B cell (primary cell): Measurements from ENCODE around the gene ECT2. TPM values are rescaled to one million over a fixed set of nuclear protein-coding genes. Genes with fewer than 3 reads are reported as not detected.

Experiments used
- ATAC-seq: fragments of 200-7000 bp; cut with Tn5 transposase; one replicate; pipeline ENCODE4 v1.10.0; 2021; ENCODE audit warnings: low read depth, mild to moderate bottlenecking, moderate number of reproducible peaks, moderate library complexity
- CTCF ChIA-PET: fragments of 350-600 bp; sonication (Branson Sonifier 250); formaldehyde crosslinking; loops from one replicate; lab custom pipeline; 2021; ENCODE audit warnings: antibody characterized with exemption, inconsistent platforms; lab: Charles Lee
- POLR2A ChIA-PET: fragments of 350-600 bp; sonication (Branson Sonifier 250); formaldehyde crosslinking; loops from one replicate; lab custom pipeline; 2021; ENCODE audit warnings: antibody characterized with exemption; lab: Charles Lee
- DNase-seq: peaks from one replicate; pipeline ENCODE4 v3.0.0; 2013
- H2AFZ ChIP-seq: 2 replicates; pipeline ENCODE4 v1.6.1; 2012; ENCODE audit warnings: mild to moderate bottlenecking, low read depth, low read length; ENCODE audit not compliant: insufficient read depth, poor library complexity, severe bottlenecking
- H3K27ac ChIP-seq, 2 donors: 1 replicate in 1 of 2; 2 replicates in 1 of 2; pipeline ENCODE4 v1.5.1; 2012 to 2013; ENCODE audit warnings: low read length in 2 of 2, mild to moderate bottlenecking in 2 of 2, moderate library complexity in 1 of 2
- H3K27me3 ChIP-seq, 4 experiments: fragments of 200-600 bp in 1 of 4; sonication (generic) in 1 of 4; replicated peaks in 1 of 4; 1 replicate in 2 of 4; 2 replicates in 2 of 4; pipeline versions ENCODE4 v1.6.1 to v1.7.0; 2013 to 2016; ENCODE audit warnings: low read length in 3 of 4, mild to moderate bottlenecking in 2 of 4, mixed read lengths in 1 of 4, moderate library complexity in 1 of 4; ENCODE audit not compliant: insufficient read depth in 4 of 4, control insufficient read depth in 3 of 4; ENCODE audit errors: control extremely low read depth in 1 of 4
- H3K36me3 ChIP-seq, 2 experiments: replicated peaks in 1 of 2; 1 replicate in 1 of 2; 2 replicates in 1 of 2; pipeline versions ENCODE4 v1.6.1 to v1.7.1; 2013; ENCODE audit warnings: low read length in 1 of 2; ENCODE audit not compliant: insufficient read depth in 2 of 2, control insufficient read depth in 1 of 2; ENCODE audit errors: control extremely low read depth in 1 of 2, extremely low read depth in 1 of 2
- H3K4me1 ChIP-seq, 2 donors: fragments of 200-600 bp in 1 of 2; sonication (generic) in 1 of 2; 1 replicate in 1 of 2; 2 replicates in 1 of 2; pipeline versions ENCODE4 v1.5.1 to v1.6.1; 2013 to 2017; ENCODE audit warnings: low read length in 2 of 2; ENCODE audit not compliant: control insufficient read depth in 2 of 2, insufficient read depth in 2 of 2
- H3K4me2 ChIP-seq: replicated peaks from 2 replicates; pipeline ENCODE3; 2012; ENCODE audit warnings: mild to moderate bottlenecking, low read depth, low read length; ENCODE audit not compliant: poor library complexity, severe bottlenecking
- H3K4me3 ChIP-seq, 5 experiments: fragments of 200-600 bp in 1 of 5; sonication (generic) in 1 of 5; 1 replicate in 3 of 5; 2 replicates in 2 of 5; pipeline versions ENCODE4 v1.5.1 to v1.7.0; 2011 to 2016; ENCODE audit warnings: low read length in 4 of 5, mild to moderate bottlenecking in 4 of 5, low read depth in 2 of 5, control low read depth in 1 of 5, moderate library complexity in 1 of 5; ENCODE audit not compliant: insufficient read depth in 1 of 5; ENCODE audit errors: control extremely low read depth in 1 of 5, extremely low read depth in 1 of 5
- H3K79me2 ChIP-seq: fragments of 200-600 bp; sonication (generic); one replicate; pipeline ENCODE4 v1.6.0; 2016; ENCODE audit warnings: low read length; ENCODE audit not compliant: control insufficient read depth, insufficient read depth
- H3K9ac ChIP-seq: fragments of 200-600 bp; sonication (generic); 2 replicates; pipeline ENCODE4 v1.6.1; 2017; ENCODE audit warnings: mild to moderate bottlenecking, low read length, moderate library complexity
- H3K9me3 ChIP-seq, 3 donors: one replicate each; pipeline versions ENCODE4 v1.6.1 to v1.7.1; 2013; ENCODE audit warnings: low read length in 2 of 3; ENCODE audit not compliant: control insufficient read depth in 2 of 3, insufficient read depth in 1 of 3; ENCODE audit errors: control extremely low read depth in 1 of 3
- H4K20me1 ChIP-seq: 2 replicates; pipeline ENCODE4 v1.6.0; 2012; ENCODE audit warnings: mild to moderate bottlenecking, low read length; ENCODE audit not compliant: insufficient read depth, control insufficient read depth, poor library complexity, severe bottlenecking
- H3K27ac Mint-ChIP-seq: one replicate; pipeline ENCODE4 v1.8.0; 2021; ENCODE audit warnings: mixed read lengths
- H3K27me3 Mint-ChIP-seq: one replicate; pipeline ENCODE4 v1.8.0; 2021; ENCODE audit warnings: mixed read lengths
- H3K4me1 Mint-ChIP-seq: one replicate; pipeline ENCODE4 v1.8.0; 2021; ENCODE audit warnings: mixed read lengths
- H3K4me3 Mint-ChIP-seq: one replicate; pipeline ENCODE4 v1.8.0; 2021; ENCODE audit warnings: mixed read lengths
- H3K9me3 Mint-ChIP-seq: one replicate; pipeline ENCODE4 v1.8.0; 2022; ENCODE audit warnings: mixed read lengths; ENCODE audit not compliant: insufficient read depth
- CTCF ChIP-seq: fragments of 200-600 bp; IDR thresholded peaks from one replicate; pipeline ENCODE4 v1.8.0; 2022; ENCODE audit warnings: antibody characterized with exemption, mild to moderate bottlenecking
- EZH2 ChIP-seq: IDR thresholded peaks from 2 replicates; pipeline ENCODE4 v1.6.1; 2012; ENCODE audit warnings: borderline replicate concordance, low read depth, mild to moderate bottlenecking, moderate library complexity, low read length; ENCODE audit not compliant: insufficient read depth, poor library complexity, severe bottlenecking
- WGBS: methylation state at CpG from one replicate; pipeline ENCODE4 v1.1.5; 2013; ENCODE audit warnings: missing lambda C conversion rate; ENCODE audit not compliant: insufficient coverage; 5-methylcytosine and 5-hydroxymethylcytosine counted together
- intact Hi-C: fragments of 100-400 bp; cut with micrococcal nuclease; formaldehyde crosslinking; loops from one replicate; pipeline ENCODE4 v1.10.0; 2022
- polyA plus RNA-seq: library from polyadenylated mRNA; depleted of rRNA; stranded (reverse); fragments of >200 nt; gene quantifications from 2 replicates; pipeline ENCODE4 v1.2.3, GENCODE V29; 2012
- total RNA-seq, 2 donors: library from RNA; stranded (reverse); fragments of 120-200 nt in 1 of 2; gene quantifications; 1 replicate in 1 of 2; 2 replicates in 1 of 2; pipeline versions ENCODE4 v1.2.3 to v1.2.4, GENCODE V29; 2013 to 2022

Gene ECT2
- total and polyA plus RNA-seq, 2 donors (not counting 1 experiment from before 2014, with no cell fraction given): 1.00 to 5.1 TPM

GRCh38 chr3:172855037-172855436, 104.5 kb downstream of the ECT2 start:
- Histone ChIP-seq H3K4me3 (no peak overlapping the region), H3K4me2 (no peak overlapping the region), H3K9me3 (no peaks in the 10 kb centered on the region), H3K79me2 (no peaks in the 10 kb centered on the region), H3K9ac (no peak overlapping the region), H4K20me1 (no peaks in the 10 kb centered on the region), H3K36me3 (no peaks in the 10 kb centered on the region), H3K4me1 (no peaks in the 10 kb centered on the region), H3K27me3 (no peaks in the 10 kb centered on the region), H3K27ac (no peak overlapping the region), H2AFZ (no peak overlapping the region)
- Mint-ChIP-seq H3K4me1 (no peaks in the 10 kb centered on the region), H3K27me3 (no peaks in the 10 kb centered on the region), H3K4me3 (no peak overlapping the region), H3K9me3 (no peaks in the 10 kb centered on the region), H3K27ac (no peak overlapping the region)
- TF ChIP-seq CTCF: no peak
- no peak for TF ChIP-seq EZH2
- ChIA-PET POLR2A (no interaction called here), CTCF (no interaction called here)
- intact Hi-C loops: no loop called here
- ATAC-seq (no peak), DNase-seq (no peak)

DNA sequence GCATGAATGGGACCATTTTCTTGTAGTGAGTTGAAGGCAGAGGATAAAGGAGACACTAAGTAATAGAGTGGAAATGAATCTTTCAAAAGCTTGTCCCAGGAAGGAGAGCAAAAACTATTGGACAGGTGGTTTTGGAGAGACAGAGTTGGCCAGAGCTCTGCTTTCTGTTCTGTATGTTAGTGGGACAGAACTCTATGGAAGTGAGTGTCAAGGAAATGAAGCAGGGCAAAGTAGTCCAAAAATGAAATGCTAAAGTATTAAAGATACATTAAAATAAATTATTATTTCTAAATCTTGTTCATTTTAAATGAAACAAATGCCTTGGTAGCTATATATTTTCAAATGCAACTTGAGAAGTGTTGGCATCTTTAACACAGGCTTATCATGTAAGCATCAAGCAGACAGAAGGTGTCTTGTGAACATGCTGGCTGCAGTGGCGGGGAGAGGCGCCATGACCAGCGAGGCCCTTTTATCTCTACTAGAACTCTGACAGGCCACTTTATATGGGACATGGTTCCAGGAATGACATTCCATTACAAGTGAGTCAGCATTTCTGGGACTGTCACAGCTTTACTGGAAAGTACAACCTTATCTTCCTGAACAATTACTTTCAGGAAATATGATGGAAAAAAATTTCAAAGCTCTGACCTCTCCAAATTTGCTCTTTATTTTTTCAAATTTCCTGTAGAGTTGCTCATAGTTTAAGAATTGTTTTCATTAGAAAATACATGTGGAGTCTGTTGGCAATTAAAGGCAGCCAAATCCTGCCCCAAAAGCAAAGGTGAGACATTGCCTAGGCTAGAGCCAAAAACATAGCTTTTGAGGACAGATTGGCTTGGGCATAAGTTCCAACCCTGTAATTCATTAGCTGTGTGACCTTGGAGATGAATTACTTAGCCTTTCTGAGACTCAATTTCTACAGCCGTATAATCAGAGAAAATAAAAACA, 106.5 kb downstream of the ECT2 start:
- H3K4me3 Mint-ChIP-seq: no peak overlapping the region
- intact Hi-C loops: no loop called here
- Histone ChIP-seq H3K79me2 (no peaks in the 10 kb centered on the region), H3K4me2 (no peak overlapping the region), H3K27me3 (no peaks in the 10 kb centered on the region), H3K4me1 (no peaks in the 10 kb centered on the region), H3K9me3 (no peaks in the 10 kb centered on the region), H3K27ac (no peak overlapping the region), H3K9ac (no peak overlapping the region), H3K4me3 (no peak overlapping the region), H2AFZ (no peak overlapping the region), H3K36me3 (no peaks in the 10 kb centered on the region), H4K20me1 (no peaks in the 10 kb centered on the region)
- H3K27ac Mint-ChIP-seq: no peak overlapping the region
- no peak for DNase-seq
- WGBS: no CpG with 5 or more reads among the region's 4 CpGs
- H3K4me1 Mint-ChIP-seq: no peaks in the 10 kb centered on the region
- CTCF ChIA-PET: no interaction called here
- H3K27me3 Mint-ChIP-seq: no peaks in the 10 kb centered on the region
- no peak for ATAC-seq
- TF ChIP-seq EZH2 (no peak), CTCF (no peak)
- H3K9me3 Mint-ChIP-seq: no peaks in the 10 kb centered on the region
- POLR2A ChIA-PET: no interaction called here
